OCI-M1 (cell line): ENCODE data around the gene HDAC11.
"Not testable (repeated sequence)": the region's sequence is repeated elsewhere in the genome, so short reads cannot be mapped to it uniquely, and the experiment has no call there.

ENCODE experiments used
- DNase-seq: peaks from one replicate; lab custom pipeline; 2025; lab: John Stamatoyannopoulos, UW

Gene HDAC11

GRCh38 chr3:13507570-13508339 is 27.6 kb downstream of the HDAC11 start:
- DNase-seq, result no peak

GRCh38 chr3:13508496-13508895 is 28.4 kb downstream of the HDAC11 start:
- DNase-seq, result no peak

- no peak for DNase-seq
Measured at GRCh38 chr3:13509059-13509815, 29.1 kb downstream of the HDAC11 start.

- no peak for DNase-seq
Measured at GRCh38 chr3:13509816-13510192, 29.7 kb downstream of the HDAC11 start.

GRCh38 chr3:13512451-13512850 is 32.3 kb downstream of the HDAC11 start:
- no peak for DNase-seq

GRCh38 chr3:13513051-13513912 is 33.2 kb downstream of the HDAC11 start:
- no peak for DNase-seq

GRCh38 chr3:13513913-13514517 is 33.9 kb downstream of the HDAC11 start:
- no peak for DNase-seq

GRCh38 chr3:13514639-13515435 is 34.7 kb downstream of the HDAC11 start:
- peak; percentile 25 for DNase-seq

GRCh38 chr3:13515786-13516759 is 36.0 kb downstream of the HDAC11 start:
- DNase-seq, result no peak

- DNase-seq, result no peak
Measured at GRCh38 chr3:13516760-13517135, 36.6 kb downstream of the HDAC11 start.

GRCh38 chr3:13517253-13517977 is 37.3 kb downstream of the HDAC11 start:
- DNase-seq, result no peak

GRCh38 chr3:13518516-13518953 is 38.4 kb downstream of the HDAC11 start:
- no peak for DNase-seq

GRCh38 chr3:13519006-13519791 is 39.1 kb downstream of the HDAC11 start:
- DNase-seq, result no peak

- DNase-seq, result no peak
Measured at GRCh38 chr3:13520326-13520880, 40.3 kb downstream of the HDAC11 start.

GRCh38 chr3:13521309-13521708 is 41.2 kb downstream of the HDAC11 start:
- no peak for DNase-seq

GRCh38 chr3:13521749-13522148 is 41.6 kb downstream of the HDAC11 start:
- DNase-seq, result not testable (repeated sequence)

GRCh38 chr3:13522236-13522635 is 42.1 kb downstream of the HDAC11 start:
- DNase-seq, result no peak
